CD4-positive, alpha-beta T cell treated with Interleukin-21 for 1 hour (primary cell): ENCODE results near the gene PRIMA1.

Source experiments
- DNase-seq: peaks from one replicate; pipeline ENCODE4 v3.0.0-alpha.2; 2020

Gene PRIMA1

DNA sequence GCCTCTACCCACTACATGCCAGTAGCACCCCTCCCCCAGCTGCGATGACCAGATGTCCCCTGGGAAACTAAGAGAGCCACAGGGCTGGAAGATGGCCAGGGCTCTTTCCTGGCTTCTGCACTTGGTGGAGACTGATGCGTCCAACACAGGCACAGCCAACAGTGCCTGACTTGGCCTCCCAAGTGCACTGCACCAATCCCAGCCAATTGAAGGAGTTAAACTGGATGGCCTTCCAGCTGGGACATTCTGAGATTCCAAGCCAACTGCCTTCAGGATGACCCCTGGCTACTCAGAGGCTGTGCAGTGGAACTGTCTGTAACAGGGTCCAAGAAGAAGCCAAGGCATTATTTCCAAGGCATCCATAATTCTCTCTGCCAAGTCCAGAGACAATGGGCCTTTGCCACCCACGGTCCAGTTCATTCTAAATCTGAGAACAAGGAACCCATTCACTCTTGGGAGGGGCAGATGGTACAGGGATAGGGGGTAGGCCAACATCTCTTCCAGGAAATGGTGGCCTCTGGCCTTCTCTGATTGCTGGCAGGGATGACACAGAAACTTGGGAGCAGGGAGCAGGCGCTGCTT, 35.2 kb downstream of the PRIMA1 start:
- no peak for DNase-seq

DNA sequence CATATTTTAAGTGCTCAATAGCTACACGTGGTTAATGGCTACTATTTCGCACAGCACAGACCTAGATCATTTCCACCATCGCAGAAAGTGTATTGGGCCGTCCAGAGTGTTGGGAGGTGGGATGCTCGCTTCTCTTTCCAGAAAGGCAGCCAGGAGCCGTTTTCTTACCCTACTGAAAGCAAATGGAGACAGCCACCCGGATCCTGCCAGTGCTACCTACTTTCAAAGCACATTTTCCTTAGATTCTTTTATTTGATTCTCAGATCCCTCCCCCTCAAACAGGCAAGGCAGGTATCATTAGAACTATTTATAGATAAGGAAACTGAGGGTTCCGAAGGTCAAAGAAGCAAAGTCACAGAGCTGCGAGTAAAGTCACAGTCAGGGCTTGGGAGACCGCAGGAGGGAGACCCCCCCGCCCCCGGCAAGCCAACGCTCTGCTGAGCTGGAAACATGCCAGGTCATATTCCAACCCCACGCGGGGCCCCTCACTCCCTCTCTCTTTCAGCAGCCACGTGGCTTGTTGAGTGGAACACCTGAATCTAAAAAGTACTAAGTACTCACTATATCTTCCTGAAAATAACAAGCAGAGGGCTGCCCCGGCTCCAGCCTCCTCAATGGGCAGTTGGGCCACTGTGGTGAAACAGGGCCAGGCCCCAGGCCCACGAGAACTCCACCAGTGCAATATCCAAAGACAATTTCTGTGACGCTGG, 36.2 kb downstream of the PRIMA1 start:
- DNase-seq, result no peak

DNA sequence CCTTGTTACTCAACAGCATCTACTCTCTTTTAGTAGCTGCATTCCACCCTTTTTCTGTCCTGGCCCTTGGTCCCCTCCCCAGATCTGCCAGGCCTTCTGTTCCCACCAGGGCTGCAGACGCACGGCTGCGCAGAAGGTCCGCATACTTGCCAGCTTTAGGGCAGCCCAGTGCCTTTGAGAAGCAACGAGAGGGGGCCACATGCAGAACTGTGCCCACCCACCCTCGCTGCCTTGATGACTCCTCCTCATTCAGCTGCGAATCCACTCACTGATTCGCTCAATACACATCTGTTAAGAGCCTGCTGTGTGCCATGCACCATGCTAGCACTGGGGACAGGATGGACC, 39.2 kb downstream of the PRIMA1 start:
- no peak for DNase-seq

DNA sequence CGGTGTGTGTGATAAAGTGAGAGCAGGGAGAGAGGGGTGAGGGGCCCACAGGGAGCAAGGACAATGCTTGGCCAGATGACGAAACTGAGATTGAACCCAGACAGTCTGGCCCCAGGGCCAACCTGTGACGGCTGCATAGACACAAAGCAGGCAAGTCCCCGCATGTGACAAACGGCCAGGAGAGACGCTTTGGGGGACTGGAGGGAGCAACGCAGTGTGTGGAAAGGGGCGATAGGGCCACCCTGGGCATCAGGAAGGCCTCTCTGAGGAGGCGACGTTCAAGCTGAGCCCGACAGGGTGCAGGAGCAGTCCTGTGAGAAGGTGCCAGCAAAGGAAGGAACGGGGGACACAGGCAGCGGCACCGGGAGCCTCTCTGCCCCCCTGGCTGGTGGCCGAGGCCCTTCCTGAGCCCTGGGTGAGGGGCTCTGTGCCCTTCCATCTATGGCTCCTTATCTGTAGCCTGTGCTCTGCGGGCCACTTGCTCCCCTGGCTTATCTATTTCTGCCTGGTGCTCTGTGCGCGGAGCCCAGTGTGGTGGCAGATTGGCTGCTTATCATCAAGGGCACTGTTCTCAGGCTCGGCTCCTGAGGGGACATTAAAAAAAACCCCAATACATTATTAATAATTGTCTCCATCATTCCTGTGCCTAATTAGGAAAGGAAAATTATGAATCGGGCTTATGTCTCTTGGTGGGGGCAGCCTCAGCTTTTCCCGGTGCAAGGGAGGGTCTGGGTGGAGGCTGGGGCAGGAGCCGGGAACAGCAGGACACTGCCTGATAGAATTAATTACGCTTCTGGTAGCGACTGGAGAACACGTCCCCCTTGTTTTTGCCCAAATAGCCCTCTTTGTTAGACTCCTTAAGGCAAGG, 39.8 kb downstream of the PRIMA1 start:
- DNase-seq, result no peak

GRCh38 chr14:93747560-93747959, 40.7 kb downstream of the PRIMA1 start:
- DNase-seq, result no peak

DNA sequence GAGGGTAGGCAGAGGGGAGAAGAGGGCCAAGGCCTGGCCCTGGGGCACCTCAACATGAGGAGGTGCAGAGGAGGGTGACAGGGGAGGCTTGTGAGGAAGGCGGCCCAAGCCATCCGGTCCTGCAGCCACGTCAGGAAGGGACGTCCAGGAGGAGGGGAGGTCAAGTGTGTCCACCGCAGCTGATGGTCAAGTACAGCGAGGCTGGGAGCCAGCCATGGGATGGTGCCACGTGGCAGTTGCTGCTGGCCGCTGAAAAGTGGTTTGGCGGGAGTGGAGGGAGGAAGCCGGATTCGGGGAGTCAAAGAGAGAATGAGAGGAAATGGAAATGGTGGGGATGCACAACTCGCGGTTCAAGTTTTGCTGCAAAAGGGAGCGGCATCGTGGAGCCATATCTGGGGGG, 41.2 kb downstream of the PRIMA1 start:
- no peak for DNase-seq

DNA sequence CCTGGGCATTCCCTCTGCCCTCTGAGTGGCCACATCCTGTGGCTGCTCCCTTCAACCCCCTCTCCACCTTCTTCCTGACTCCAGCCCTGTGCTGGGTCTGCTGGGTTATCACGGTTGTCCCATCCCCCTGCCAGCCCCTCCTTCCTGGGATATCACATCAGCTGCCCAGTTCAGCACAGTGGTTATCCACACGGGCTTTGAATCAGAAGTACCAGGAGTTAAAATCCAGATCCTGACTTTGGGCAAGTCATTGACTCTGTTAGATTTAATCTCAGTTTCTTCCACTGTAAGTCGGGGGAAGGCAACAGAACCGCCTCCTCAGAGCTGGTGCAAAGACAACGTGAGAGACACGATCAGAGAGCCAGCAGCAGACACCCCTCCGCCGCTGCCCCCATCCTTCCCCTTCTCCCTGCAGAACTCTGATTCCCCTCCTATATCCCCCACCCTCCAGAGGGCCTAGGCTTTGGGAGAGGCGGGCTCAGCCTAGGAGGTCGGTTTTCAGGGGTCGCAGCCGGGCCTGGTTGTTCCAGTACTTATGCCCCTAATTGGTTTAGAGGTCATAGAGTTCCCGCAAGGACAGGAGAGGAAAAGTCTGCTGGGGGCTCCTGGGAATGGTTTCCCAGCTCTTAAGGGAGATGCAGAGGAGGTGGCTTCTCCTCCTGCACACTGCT, 42.5 kb downstream of the PRIMA1 start:
- no peak for DNase-seq

DNA sequence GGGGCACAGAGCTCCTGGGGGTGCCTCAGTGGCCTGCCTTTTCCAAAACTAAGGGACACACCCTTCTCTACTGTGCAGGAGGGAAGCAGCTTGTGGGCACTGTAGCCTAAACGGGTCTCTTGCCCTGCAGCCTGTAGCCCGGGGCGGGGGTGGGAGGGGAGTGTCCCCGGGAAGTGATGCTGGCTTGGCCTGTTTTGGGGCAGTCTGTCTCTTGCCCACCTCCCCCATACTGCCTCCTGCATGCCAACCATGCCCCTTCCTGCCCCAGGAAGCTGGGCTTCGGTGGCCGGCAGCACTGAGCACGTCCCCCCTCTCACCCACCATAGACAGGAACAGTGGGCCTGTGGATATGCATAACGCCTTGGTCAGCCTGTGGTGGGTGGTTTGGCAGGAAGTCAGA, 43.4 kb downstream of the PRIMA1 start:
- no peak for DNase-seq

DNA sequence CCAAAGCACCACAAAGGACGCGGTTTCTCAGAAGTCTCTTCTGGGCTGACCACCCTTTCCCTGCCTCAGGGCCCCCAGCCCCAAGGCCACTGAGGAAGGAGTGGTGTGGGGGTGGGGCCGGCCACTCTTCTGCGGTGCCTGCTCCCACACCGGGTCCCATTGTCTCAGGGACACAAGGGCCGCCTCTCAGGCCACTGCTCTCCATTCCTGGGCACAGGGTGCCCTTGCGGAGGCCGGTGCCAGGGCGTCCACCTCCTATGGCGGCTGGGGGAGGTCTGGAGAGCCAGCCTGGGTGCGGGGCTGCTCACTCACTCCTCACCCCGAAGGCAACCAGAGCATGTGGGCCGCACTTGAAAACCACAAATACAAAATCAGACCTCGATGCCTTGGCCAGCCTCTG, 44.1 kb downstream of the PRIMA1 start:
- no peak for DNase-seq

DNA sequence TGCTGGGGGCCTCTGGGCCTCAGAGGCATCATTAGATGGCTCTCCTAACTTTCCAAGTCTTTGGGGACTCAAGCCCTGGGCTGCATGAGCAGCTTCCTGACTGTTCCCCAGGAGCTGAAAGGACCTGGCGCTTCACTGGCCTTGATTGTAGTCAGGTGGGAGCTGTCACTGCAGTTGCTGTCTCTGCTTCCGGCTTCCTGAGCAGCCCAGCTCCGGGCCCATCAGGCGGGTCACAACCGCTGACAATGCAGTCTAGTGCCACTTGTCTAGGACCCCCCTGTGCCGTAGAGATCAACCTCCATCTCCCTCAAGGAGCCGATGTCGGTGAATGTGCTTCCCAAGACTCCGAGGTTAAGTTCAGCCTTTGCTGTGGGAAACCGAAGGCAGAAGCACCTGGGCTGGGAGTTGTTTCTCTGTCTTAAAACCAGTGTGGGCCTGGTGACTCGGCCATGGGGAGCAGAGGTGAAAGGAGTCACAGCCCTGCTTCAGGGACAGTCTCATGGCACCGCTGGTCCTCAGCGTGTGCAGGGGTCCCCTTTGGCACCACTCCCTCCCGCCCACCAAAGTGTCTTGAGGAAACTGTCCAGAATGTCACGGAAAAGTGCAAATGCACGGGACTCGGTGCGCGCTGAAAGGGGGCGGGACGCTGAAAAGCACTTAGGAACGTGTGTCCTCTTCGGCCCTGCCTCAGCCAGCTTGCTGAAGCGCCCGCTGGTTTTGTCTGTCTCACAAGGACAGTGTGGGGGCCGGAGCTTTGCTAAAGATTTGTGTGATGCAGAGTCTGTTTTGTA, 44.8 kb downstream of the PRIMA1 start:
- DNase-seq, result no peak

DNA sequence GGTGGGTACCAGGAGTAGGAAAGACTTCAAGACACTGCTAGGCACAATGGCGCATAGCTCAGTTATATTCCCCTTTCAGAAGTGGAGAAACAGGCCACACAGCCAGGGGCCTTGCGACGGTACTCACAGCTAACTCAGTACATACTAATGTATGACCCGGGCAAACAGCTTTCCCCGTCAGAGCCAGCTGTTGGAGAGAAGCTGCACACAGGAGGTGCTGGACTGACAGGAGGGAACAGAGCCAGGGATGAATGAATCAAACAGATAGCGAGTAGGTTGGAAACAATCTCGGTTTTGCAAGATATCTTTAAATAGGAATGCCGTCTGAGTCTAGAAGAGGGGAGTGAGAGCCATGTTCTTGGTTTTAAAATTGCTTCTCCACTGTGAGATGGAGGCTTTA, 45.5 kb downstream of the PRIMA1 start:
- no peak for DNase-seq

- DNase-seq, result no peak
These were observed 46.6 kb downstream of the PRIMA1 start for GRCh38 chr14:93741556-93742230.

- DNase-seq, result no peak
These were observed 50.7 kb downstream of the PRIMA1 start for GRCh38 chr14:93737634-93738033.

DNA sequence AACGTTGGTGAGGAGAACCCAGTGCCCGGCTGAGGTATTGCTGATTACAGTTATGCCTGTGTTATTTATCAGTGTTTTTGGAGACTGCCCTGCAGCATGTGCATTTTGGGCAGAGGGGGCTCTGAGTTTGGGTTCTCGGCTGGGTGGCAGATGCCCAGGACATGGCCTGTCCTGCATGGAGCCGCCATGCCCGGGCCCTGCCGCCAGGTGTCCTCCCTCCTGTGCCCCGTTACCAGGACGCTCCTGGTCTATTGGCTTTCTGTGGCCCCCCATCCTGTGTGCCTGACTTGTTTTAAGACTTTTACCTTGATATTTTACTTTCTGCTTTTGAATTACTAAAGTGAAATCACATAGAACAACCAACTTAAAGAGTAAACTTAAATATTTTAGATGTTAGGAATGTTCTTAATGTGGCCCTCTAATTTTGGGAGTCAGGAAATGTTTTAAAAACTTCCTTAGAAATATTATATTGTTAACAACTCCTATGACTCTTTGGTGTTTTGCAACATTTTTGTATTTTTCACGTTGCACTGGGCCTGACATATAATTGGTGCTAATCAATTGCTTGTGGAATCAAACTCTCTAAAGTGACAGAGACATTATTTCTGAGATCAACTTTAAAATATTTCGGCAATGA, 51.8 kb downstream of the PRIMA1 start:
- DNase-seq, result no peak

DNA sequence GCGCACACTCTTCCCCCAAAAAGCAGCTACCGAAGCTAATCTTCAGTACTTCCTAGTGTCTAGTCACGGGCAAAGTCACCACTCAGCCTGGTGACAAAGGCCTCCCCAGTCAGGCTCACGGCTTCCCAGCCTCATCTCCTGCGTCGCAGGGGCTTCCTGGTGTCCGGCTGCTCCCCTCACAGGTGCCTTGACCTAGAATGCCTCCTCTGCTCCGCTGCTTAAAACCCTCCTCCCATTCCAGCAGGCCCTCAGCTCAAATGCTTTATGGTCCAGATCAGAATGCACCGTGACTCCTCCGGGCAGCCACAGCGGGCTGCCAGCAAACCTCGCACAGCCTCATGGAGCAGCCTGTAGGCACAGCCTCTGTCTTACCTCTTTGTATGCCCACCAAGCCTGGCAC, 53.1 kb downstream of the PRIMA1 start:
- no peak for DNase-seq

DNA sequence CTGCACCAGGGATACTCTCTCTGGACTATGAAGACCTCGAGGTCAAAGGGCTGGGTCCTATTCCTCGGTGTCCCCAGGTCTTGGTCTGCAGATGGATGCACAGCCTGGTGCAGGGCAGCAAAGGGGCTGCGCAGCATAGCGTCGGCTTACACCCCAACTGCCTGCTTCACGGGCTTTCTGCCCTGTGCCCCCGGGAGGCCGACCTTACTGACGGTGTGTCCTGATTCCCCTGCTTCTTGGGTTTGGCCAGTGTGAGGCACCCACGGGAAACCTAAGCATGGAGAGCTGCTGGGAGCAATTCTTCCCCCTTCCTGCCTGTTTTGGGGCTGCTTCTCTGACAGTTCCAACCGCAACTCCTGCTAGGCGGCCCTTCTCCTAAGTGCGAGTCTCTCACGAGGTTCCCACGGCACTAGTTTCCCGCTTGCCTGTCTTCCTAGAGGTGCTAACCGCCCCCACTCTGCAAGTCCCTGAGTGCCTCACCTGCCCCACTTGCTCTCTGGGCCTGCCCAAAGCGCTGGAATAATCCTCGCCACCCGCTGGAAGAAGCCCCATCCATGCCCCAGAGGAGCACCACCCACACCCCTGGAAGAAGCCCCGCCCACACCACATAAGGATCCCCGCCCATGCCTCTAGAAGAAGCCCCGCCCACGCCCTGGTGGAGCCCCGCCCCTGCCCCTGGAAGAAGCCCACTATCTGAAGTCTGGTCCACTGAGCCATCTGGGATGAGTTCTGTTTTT, 54.0 kb downstream of the PRIMA1 start:
- DNase-seq, result no peak

DNA sequence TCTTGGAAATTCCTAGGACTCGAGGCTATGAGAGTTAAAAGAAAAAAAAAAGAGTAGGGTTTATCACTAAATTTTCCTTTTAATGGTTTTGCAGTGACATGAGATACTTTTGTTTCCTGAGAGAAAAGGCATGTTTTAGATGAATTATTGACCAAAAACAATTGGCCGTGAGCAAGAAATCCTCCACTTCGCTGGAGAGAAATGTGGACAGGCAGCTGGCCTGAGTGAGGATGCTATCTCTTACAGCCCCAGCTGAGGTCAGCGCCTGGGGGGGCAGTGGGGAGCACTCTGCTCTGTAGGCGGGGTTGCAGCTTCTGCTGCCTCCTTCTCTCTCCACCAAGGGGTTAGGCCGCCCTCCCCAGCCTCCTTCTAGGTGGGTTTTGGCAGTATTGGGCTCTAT, 54.7 kb downstream of the PRIMA1 start:
- no peak for DNase-seq

DNA sequence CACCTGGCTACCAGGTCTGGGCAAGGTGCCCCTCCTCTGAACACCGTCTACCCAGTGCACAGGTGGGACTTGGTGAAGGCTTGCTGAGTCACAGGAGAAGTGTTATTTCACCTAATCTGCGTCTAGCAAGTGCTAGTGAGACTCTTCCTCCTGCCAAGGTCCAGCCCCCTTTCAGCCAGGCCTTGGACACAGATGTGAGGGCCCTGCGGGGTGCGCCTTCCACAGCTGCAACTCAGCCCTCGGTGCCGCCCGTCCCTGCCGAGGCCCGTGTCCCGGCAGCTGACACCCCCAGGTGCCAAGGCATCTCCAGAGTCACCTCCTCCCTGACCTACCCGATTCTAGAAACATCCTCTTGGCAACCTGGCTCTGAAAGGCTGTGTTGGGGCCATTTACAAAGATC, 55.1 kb downstream of the PRIMA1 start:
- no peak for DNase-seq

DNA sequence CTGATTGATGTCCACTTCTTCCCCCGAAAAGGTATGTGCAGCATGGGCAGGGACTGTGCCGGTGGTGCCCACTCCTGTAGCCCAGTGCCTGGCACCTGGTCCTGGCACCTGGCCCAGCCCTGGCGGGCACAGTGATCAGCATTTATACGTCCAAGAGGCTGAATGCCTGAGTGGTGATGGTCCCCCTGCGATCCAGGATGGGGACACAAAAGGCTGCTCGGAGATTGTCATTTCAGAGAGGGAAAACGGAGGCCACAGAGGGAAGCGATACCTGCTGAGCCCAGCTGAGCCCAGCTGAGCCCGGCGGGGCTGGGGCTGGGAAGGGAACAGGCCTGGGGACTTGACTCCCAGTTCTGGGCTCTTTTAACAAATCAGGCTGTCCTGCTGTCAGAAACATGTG, 55.8 kb downstream of the PRIMA1 start:
- no peak for DNase-seq

- DNase-seq, result no peak
These were observed 56.5 kb downstream of the PRIMA1 start for GRCh38 chr14:93731753-93732152.

DNA sequence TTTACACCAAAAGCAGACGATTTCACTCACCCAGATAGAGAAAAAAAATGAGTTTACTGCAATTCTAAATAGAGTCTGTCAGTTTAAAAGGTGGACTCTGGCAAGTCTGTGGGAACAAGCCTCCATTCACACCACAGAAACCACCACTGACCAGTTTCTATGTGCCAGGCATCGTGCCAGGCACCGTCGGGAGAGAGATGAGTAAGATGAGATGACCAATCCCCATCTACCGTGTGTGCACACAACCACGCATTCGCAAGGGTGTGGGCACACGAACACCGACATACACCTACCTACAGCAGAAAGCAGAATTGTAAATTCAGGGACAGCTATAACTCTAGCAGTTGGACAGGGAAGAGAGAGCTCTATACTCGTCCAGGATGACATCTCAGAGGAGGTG, 58.3 kb downstream of the PRIMA1 start:
- DNase-seq, result no peak
